K562 (cell line): ENCODE measurements around the gene TGFB1I1. TPM values are rescaled to one million over a fixed set of nuclear protein-coding genes. Genes with fewer than 3 reads are reported as not detected.

ENCODE experiments used
- ATAC-seq: fragments of 200-7000 bp; cut with Tn5 transposase; 3 replicates; pipeline ENCODE4 v1.9.1; 2020; ENCODE audit warnings: moderate library complexity
- BruUV-seq: library from RNA; stranded (reverse); fragments of 400-500 nt; replicated peaks from 2 replicates; lab custom pipeline; 2021; lab: Mats Ljungman, UMichigan
- CTCF ChIA-PET: fragments of 300-600 bp; formaldehyde crosslinking; extraction: SDS; loops from one replicate; lab custom pipeline; 2021; ENCODE audit warnings: low intra/inter-chr PET ratio; lab: Yijun Ruan, JAX
- POLR2A ChIA-PET: fragments of 300-600, 350-650 bp; sonication (Branson Sonifier 250); formaldehyde crosslinking; extraction: SDS; loops from one replicate; lab custom pipeline; 2021; ENCODE audit warnings: antibody characterized with exemption, inconsistent platforms; lab: Yijun Ruan, JAX
- DNase-seq, 4 experiments: peaks; one replicate each; pipeline versions ENCODE4 v3.0.0 to v3.0.0-alpha.2; 2011 to 2018; ENCODE audit warnings: low spot score in 3 of 4, mixed read lengths in 3 of 4; ENCODE audit errors: extremely low read depth in 1 of 4
- FAIRE-seq: peaks from 2 replicates; lab custom pipeline; 2011; peaks lifted over from hg19 to GRCh38; lab: Jason Lieb, UNC
- H2AFZ ChIP-seq: 2 replicates; pipeline ENCODE4 v1.6.0; 2011; ENCODE audit warnings: low read depth, low read length, control low read depth, inconsistent platforms
- H3K27ac ChIP-seq: fragments of 200-600 bp; 3 replicates; pipeline ENCODE4 v1.8.0; 2011; ENCODE audit warnings: low read depth, mild to moderate bottlenecking, control low read depth, inconsistent platforms, low read length, moderate library complexity, mixed read lengths; ENCODE audit errors: extremely low read depth
- H3K27me3 ChIP-seq, 2 experiments: fragments of 300-600 bp in 1 of 2; 2 replicates in 1 of 2; 3 replicates in 1 of 2; pipeline versions ENCODE4 v1.6.0 to v1.8.0; 2011; ENCODE audit warnings: inconsistent platforms in 2 of 2, low read length in 2 of 2, mild to moderate bottlenecking in 1 of 2, mixed read lengths in 1 of 2, moderate library complexity in 1 of 2; ENCODE audit not compliant: control insufficient read depth in 2 of 2, insufficient read depth in 2 of 2
- H3K36me3 ChIP-seq: fragments of 300-600 bp; 3 replicates; pipeline ENCODE4 v1.8.0; 2011; ENCODE audit warnings: mild to moderate bottlenecking, low read length, inconsistent platforms; ENCODE audit not compliant: control insufficient read depth, insufficient read depth
- H3K4me1 ChIP-seq, 2 experiments: fragments of 200-600 bp in 1 of 2; replicated peaks in 1 of 2; 2 replicates in 1 of 2; 3 replicates in 1 of 2; pipeline versions ENCODE4 v1.5.1 to v1.8.0; 2011; ENCODE audit warnings: inconsistent platforms in 2 of 2, low read length in 2 of 2, mild to moderate bottlenecking in 1 of 2, mixed read lengths in 1 of 2, moderate library complexity in 1 of 2; ENCODE audit not compliant: control insufficient read depth in 2 of 2, insufficient read depth in 2 of 2
- H3K4me2 ChIP-seq: 2 replicates; pipeline ENCODE4 v1.6.1; 2011; ENCODE audit warnings: low read length, control low read depth, inconsistent platforms, mixed read lengths; ENCODE audit not compliant: insufficient read depth
- H3K4me3 ChIP-seq: fragments of 200-600 bp; sonication (generic), shearing (Covaris generic); 2 replicates; pipeline ENCODE4 v1.5.1; 2016; ENCODE audit warnings: control low read depth, inconsistent platforms
- H3K79me2 ChIP-seq: fragments of 200-600 bp; 3 replicates; pipeline ENCODE4 v1.8.0; 2011; ENCODE audit warnings: low read length, inconsistent platforms; ENCODE audit not compliant: control insufficient read depth, insufficient read depth
- H3K9ac ChIP-seq, 2 experiments: 2 replicates each; pipeline versions ENCODE4 v1.6.0 to v1.6.1; 2011; ENCODE audit warnings: low read depth in 2 of 2, low read length in 2 of 2, control low read depth in 1 of 2, inconsistent platforms in 1 of 2, mild to moderate bottlenecking in 1 of 2, mixed read lengths in 1 of 2; ENCODE audit not compliant: insufficient read depth in 1 of 2
- H3K9me1 ChIP-seq: one replicate; pipeline ENCODE4 v1.6.0; 2011; ENCODE audit warnings: inconsistent platforms, mild to moderate bottlenecking, low read length, moderate library complexity; ENCODE audit not compliant: control insufficient read depth, insufficient read depth
- H3K9me3 ChIP-seq: replicated peaks from 2 replicates; pipeline ENCODE4 v1.5.1; 2011; ENCODE audit warnings: low read depth, low read length, inconsistent platforms; ENCODE audit not compliant: control insufficient read depth, insufficient read depth
- H4K20me1 ChIP-seq: replicated peaks from 2 replicates; pipeline ENCODE4 v1.6.1; 2011; ENCODE audit warnings: low read length, inconsistent platforms, mixed read lengths; ENCODE audit not compliant: control insufficient read depth, insufficient read depth
- ETS2 ChIP-seq: IDR thresholded peaks from 2 replicates; pipeline ENCODE4 v1.6.1; 2016; ENCODE audit warnings: borderline replicate concordance, missing genetic modification characterization, mild to moderate bottlenecking, moderate library complexity, missing compliant biosample characterization; ENCODE audit not compliant: poor library complexity, severe bottlenecking
- FOS ChIP-seq: IDR thresholded peaks from 3 replicates; pipeline ENCODE4 v1.6.1; 2011; ENCODE audit not compliant: insufficient read length; ENCODE audit errors: extremely low read depth
- MYC ChIP-seq, 2 experiments: fragments of 250-450 bp in 1 of 2; sonication (Bioruptor Pico) in 1 of 2; IDR thresholded peaks; 2 replicates each; pipeline versions ENCODE4 v1.5.1 to v1.6.1; 2012 to 2021; ENCODE audit warnings: low read depth in 2 of 2, borderline replicate concordance in 1 of 2, improper control_type of control experiment in 1 of 2, low read length in 1 of 2, mild to moderate bottlenecking in 1 of 2, moderate library complexity in 1 of 2
- RBBP5 ChIP-seq: fragments of 200-600 bp; sonication (generic); IDR thresholded peaks from 2 replicates; pipeline ENCODE4 v1.6.1; 2012; ENCODE audit warnings: borderline replicate concordance, mild to moderate bottlenecking, low read length, control low read depth, inconsistent platforms; ENCODE audit not compliant: insufficient read depth, poor library complexity, severe bottlenecking
- TAF9B ChIP-seq: fragments of 450-650 bp; IDR thresholded peaks from 2 replicates; pipeline ENCODE4 v1.6.1; 2018; ENCODE audit warnings: mild to moderate bottlenecking; ENCODE audit not compliant: partially characterized antibody
- YBX1 ChIP-seq: fragments of 450-650 bp; IDR thresholded peaks from 2 replicates; pipeline ENCODE4 v1.7.1; 2016; ENCODE audit warnings: mild to moderate bottlenecking
- ZNF12 ChIP-seq: sonication (generic); formaldehyde crosslinking; IDR thresholded peaks from 2 replicates; pipeline ENCODE4 v1.4.0; 2020; ENCODE audit warnings: mild to moderate bottlenecking, missing genetic modification reagents
- ZNF121 ChIP-seq: sonication (generic); formaldehyde crosslinking; conservative IDR thresholded peaks from 2 replicates; pipeline ENCODE4 v1.8.0; 2022; ENCODE audit warnings: missing genetic modification reagents
- ZNF551 ChIP-seq: fragments of 250-450 bp; sonication (Bioruptor Pico); IDR thresholded peaks from 2 replicates; pipeline ENCODE4 v1.5.0; 2021; ENCODE audit warnings: mild to moderate bottlenecking, moderate library complexity
- ZNF778 ChIP-seq: fragments of 450-650 bp; formaldehyde crosslinking; IDR thresholded peaks from 2 replicates; pipeline ENCODE4 v1.4.0; 2020; ENCODE audit warnings: mild to moderate bottlenecking, moderate library complexity
- WGBS: fragments of 100-300 bp; shearing (Covaris generic); methylation state at CpG from one replicate; pipeline ENCODE4 v1.1.6; 2016; ENCODE audit warnings: low coverage, mixed read lengths; ENCODE audit not compliant: insufficient coverage; ENCODE audit errors: missing lambda C conversion rate; 5-methylcytosine and 5-hydroxymethylcytosine counted together
- in situ Hi-C: fragments of 300-500 bp; cut with MboI; formaldehyde crosslinking; loops from 4 replicates; pipeline ENCODE4 v1.15.0; 2018; ENCODE audit warnings: inconsistent platforms, mixed read lengths
- intact Hi-C: fragments of 100-400 bp; cut with micrococcal nuclease; formaldehyde crosslinking; loops from 2 replicates; pipeline ENCODE4 v1.14.2; 2022
- polyA plus RNA-seq, 8 experiments: library from polyadenylated mRNA; depleted of rRNA in 4 of 8; stranded (reverse) in 5 of 8; unstranded in 3 of 8; fragments of >200 nt; fragmentation: Nextera tagmentation in 2 of 8; fragmentation: Illumina TruSeq in 1 of 8; extraction: Ambion mirVana in 2 of 8; extraction: Trizol in 1 of 8; gene quantifications; 2 replicates each; pipeline versions ENCODE4 v1.2.1 to v1.2.3, GENCODE V29; 2011 to 2014; ENCODE audit warnings: inconsistent platforms in 1 of 8, missing spikeins in 1 of 8
- total RNA-seq, 7 experiments: library from RNA; depleted of rRNA in 6 of 7; stranded (reverse); fragments of >200 nt in 6 of 7; fragmentation: Illumina TruSeq in 2 of 7; extraction: Trizol in 2 of 7; gene quantifications; 2 replicates each; pipeline versions ENCODE4 v1.2.1 to v1.2.3, GENCODE V29; 2011 to 2021; ENCODE audit warnings: low replicate concordance in 1 of 7
- TF ChIP-seq, protein P1 (sequence below), 2 experiments: fragments of 450-650 bp; IDR thresholded peaks; 2 replicates each; pipeline ENCODE4 v1.6.1; 2018; ENCODE audit warnings: mild to moderate bottlenecking in 2 of 2, low read depth in 1 of 2; ENCODE audit not compliant: partially characterized antibody in 2 of 2
- TF ChIP-seq, protein P2 (sequence below): fragments of 450-650 bp; formaldehyde crosslinking; IDR thresholded peaks from 2 replicates; pipeline ENCODE4 v1.4.0; 2022; ENCODE audit warnings: missing genetic modification characterization
- TF ChIP-seq, protein P3 (sequence below): fragments of 450-650 bp; formaldehyde crosslinking; IDR thresholded peaks from 2 replicates; pipeline ENCODE4 v1.4.0; 2020; ENCODE audit warnings: mild to moderate bottlenecking, moderate library complexity

TGFB1I1 gene
- total and polyA plus RNA-seq, 9 of the 15 experiments (the other 6 are each of a cell fraction or from before 2014, with no cell fraction given) = 0.04 to 0.91 (median 0.19) TPM

DNA sequence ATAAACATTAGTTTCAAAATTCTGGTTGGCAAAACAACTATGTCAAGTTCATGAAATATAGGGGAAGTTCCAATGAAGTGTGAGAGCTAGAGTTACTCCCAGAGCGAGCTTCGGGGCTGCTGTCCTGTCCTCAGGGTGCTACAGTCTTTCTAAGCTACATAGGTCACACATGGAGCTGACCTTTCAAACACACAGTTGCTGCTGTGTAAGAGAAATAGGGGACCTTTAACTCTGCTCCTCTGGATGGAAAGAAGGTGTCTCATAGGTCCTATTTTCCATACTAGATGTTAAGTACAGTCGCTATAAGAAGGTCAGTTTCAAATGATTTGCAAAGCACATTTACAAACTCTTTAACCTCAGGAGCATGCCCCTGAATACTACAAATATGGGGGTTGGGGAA is 49.4 kb downstream of the TGFB1I1 start:
- BruUV-seq = no TSS peak
- intact Hi-C loops (loop anchor here (5.0 kb wide), 1 partner anchor 49 kb away; the partner anchor contains the start of gene TGFB1I1), in situ Hi-C loops (no loop called here)
- no peaks in the 10 kb centered on the region for H3K9me3 ChIP-seq
- ChIA-PET CTCF (no interaction called here), POLR2A (interaction anchor here (1.7 kb wide), 1 partner anchor 11 kb away, joined by 6 read pairs; no protein-coding TSS in a partner anchor)
- DNase-seq (no peak), FAIRE-seq (no peak), ATAC-seq (no peak)
- no peaks in the 10 kb centered on the region for H3K36me3 ChIP-seq
- H3K27ac ChIP-seq = no peak overlapping the region
- 59% methylated on average over 3 of the region's 3 CpGs for WGBS
- H4K20me1 ChIP-seq = no peaks in the 10 kb centered on the region
- H3K4me2 ChIP-seq = no peak overlapping the region
- H3K4me1 ChIP-seq = peaks cover 15 to 26% of the 10 kb centered on the region in 2 experiments; a peak in 4 of 5 replicates
- no peaks in the 10 kb centered on the region for H3K9me1 ChIP-seq
- H3K27me3 ChIP-seq = no peaks in the 10 kb centered on the region
- H3K9ac ChIP-seq = no peak overlapping the region
- H3K4me3 ChIP-seq = no peak overlapping the region
- no peaks in the 10 kb centered on the region for H3K79me2 ChIP-seq
- peak overlapping the region; percentile 85 for H2AFZ ChIP-seq
- TF ChIP-seq FOS (no peak), ETS2 (tag) (no peak), YBX1 (no peak), ZNF12 (CRISPR knock-in tag) (no peak), RBBP5 (no peak), ZNF778 (CRISPR knock-in tag) (no peak), TAF9B (no peak), ZNF121 (CRISPR knock-in tag) (no peak), ZNF551 (CRISPR knock-in tag) (no peak), MYC (IDR thresholded peaks at IDR 0.05; ENCODE audit: low read depth, low read length) (no peak), MYC (CRISPR knock-in tag; IDR thresholded peaks at IDR 0.05; ENCODE audit: borderline replicate concordance, low read depth) (no peak)
- TF ChIP-seq, protein P1, sequence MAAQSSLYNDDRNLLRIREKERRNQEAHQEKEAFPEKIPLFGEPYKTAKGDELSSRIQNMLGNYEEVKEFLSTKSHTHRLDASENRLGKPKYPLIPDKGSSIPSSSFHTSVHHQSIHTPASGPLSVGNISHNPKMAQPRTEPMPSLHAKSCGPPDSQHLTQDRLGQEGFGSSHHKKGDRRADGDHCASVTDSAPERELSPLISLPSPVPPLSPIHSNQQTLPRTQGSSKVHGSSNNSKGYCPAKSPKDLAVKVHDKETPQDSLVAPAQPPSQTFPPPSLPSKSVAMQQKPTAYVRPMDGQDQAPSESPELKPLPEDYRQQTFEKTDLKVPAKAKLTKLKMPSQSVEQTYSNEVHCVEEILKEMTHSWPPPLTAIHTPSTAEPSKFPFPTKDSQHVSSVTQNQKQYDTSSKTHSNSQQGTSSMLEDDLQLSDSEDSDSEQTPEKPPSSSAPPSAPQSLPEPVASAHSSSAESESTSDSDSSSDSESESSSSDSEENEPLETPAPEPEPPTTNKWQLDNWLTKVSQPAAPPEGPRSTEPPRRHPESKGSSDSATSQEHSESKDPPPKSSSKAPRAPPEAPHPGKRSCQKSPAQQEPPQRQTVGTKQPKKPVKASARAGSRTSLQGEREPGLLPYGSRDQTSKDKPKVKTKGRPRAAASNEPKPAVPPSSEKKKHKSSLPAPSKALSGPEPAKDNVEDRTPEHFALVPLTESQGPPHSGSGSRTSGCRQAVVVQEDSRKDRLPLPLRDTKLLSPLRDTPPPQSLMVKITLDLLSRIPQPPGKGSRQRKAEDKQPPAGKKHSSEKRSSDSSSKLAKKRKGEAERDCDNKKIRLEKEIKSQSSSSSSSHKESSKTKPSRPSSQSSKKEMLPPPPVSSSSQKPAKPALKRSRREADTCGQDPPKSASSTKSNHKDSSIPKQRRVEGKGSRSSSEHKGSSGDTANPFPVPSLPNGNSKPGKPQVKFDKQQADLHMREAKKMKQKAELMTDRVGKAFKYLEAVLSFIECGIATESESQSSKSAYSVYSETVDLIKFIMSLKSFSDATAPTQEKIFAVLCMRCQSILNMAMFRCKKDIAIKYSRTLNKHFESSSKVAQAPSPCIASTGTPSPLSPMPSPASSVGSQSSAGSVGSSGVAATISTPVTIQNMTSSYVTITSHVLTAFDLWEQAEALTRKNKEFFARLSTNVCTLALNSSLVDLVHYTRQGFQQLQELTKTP (IDR thresholded peaks at IDR 0.05; ENCODE audit: low read depth in 1 of 2, partially characterized antibody in 2 of 2) = no peak
- TF ChIP-seq, protein P2, sequence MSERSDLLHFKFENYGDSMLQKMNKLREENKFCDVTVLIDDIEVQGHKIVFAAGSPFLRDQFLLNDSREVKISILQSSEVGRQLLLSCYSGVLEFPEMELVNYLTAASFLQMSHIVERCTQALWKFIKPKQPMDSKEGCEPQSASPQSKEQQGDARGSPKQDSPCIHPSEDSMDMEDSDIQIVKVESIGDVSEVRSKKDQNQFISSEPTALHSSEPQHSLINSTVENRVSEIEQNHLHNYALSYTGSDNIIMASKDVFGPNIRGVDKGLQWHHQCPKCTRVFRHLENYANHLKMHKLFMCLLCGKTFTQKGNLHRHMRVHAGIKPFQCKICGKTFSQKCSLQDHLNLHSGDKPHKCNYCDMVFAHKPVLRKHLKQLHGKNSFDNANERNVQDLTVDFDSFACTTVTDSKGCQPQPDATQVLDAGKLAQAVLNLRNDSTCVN (CRISPR knock-in tag) = no peak
- TF ChIP-seq, protein P3, sequence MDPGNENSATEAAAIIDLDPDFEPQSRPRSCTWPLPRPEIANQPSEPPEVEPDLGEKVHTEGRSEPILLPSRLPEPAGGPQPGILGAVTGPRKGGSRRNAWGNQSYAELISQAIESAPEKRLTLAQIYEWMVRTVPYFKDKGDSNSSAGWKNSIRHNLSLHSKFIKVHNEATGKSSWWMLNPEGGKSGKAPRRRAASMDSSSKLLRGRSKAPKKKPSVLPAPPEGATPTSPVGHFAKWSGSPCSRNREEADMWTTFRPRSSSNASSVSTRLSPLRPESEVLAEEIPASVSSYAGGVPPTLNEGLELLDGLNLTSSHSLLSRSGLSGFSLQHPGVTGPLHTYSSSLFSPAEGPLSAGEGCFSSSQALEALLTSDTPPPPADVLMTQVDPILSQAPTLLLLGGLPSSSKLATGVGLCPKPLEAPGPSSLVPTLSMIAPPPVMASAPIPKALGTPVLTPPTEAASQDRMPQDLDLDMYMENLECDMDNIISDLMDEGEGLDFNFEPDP (CRISPR knock-in tag) = no peak
- TF ChIP-seq, all 486 proteins: peak for 0
